ENCODE measurements around the gene SNX15.

The SNX15 gene

DNA sequence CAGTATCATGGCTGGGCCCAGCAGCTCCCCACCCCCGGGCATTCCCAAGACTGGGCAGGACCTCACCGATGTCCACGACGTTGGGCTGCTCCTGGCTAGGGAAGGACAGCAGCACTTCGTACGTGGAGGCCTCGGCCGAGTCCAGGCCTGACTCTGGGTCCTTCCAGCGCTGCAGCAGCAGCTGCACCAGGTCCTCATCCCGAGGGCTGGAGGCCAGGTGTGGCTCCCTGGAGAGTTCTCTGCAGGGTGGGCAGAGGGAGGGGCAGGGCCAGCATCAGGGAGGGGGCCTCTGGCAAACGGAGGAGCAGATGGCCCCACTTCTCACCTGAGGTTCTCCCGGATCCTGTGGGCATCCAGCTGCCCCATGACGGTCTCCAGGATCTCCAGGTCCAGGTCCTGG lies 30.8 kb downstream of the SNX15 start:
- DNase-seq, result no peak

DNA sequence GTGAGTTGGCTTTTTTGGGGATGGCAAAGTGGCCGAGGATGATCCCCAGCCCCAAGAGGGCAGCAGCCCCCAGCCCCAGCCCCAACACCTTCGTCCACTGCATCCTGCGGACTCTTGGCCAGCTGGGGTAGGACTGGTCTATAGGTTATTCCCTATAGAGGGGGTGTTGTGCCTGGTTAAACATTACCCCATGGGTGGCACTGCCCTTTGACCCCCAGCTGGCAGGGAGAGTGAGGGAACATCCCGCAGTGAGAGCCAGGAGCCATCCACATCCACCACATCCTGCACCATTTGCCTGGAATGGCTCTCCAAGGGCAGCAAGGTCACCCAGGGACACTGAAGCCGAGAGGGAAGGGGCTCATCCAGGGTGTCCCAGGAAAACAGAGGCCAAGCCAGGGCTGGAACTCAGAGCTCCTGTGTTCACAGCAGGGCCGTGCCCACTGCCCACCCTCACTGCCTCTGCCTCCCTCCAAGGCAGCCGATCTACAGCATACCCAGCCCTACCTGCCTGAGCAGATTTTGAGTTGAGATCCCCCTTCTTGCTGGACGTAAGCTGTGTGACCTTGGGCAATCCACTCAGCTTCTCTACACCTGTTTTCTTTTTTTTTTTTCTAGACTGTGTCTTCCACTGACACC lies 31.3 kb downstream of the SNX15 start, which contains the start of gene NAALADL1:
Gene NAALADL1, minus strand, starts transcription at position 135 of the 636 bp plus-strand sequence. Its CDS starts 32 bp downstream, at position 103.
- DNase-seq, result no peak

DNA sequence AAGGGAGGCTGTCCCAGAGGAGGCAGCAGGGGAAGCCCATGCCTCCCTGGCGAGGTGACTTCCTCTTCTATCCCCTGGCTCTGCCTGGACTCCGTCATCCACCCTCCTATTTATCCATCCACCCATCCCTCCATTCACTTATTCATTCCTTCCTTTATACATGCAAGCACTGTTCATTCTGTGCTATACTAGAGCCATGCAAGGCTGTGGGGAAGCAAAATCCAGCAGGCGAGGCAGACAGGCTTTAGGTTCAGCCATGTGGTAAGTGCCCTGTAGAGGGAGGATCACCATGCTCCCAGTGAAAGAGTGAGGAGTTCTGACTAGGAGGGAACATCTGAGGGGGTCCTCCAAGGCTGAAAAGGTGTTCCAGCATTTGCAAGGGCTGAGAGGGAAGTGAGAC lies 32.3 kb downstream of the SNX15 start:
- no peak for DNase-seq

DNA sequence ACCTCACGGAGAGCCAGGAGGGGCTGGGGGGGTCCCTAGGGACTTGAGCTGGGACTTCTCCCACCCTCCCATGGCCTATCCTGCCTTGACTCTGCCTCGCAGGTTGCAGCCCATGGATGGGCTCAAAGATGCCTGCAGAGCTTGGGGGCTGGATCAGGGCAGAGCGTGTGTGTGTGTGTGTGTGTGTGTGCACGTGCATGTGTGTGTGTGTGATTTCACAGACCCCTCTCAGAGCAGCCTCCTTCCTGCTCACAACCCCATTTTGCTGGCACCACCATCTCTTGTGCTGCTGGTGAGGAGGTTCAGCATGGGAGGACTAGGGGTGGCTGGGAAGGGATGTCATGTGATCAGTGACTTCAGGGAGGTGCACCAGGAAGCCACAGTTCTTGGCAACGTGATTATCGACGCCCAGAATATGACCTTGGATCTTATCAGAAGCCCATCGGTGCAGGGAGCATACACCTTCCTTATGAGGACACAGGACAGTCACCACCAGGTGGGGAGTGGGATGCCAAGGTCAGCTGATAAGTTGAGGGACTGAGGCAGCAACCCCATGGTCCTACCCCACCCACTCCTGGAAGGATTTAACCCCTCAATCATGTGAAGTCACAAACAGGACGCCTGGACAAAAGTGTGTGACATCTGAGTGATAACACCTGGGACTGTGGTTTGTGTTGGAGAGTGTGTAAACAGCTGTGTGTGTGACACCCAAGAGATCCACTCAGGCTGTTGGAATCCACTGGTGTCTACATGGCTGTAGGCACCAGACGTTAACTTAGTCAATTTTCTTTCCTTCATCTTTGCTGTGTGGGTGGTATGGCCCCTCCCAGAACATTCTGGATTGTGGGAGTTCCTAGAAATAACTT lies 33.0 kb downstream of the SNX15 start:
- no peak for DNase-seq

DNA sequence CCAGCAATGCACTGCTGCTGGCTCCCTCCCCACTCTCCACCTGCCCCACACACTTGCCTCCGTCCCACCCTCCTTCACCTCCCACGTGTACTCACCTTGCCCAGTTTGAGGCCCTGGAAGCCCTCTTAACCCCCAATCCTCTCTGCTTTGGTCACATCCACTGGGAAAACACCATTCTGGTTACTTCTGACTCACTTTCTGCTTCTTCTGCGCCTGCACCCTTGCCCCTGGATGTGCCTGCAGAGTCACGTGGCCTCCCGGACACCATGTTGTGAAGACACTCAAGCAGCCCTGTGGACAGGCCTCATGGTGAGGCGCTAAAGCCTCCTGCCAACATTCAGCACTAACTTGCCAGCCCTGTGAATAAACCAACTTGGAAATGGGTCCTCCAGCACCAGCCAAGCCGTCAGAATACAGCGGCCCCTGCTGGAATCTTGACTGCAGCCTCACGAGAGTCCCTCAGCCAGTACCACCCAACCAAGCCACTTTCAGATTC lies 33.7 kb downstream of the SNX15 start:
- no peak for DNase-seq

DNA sequence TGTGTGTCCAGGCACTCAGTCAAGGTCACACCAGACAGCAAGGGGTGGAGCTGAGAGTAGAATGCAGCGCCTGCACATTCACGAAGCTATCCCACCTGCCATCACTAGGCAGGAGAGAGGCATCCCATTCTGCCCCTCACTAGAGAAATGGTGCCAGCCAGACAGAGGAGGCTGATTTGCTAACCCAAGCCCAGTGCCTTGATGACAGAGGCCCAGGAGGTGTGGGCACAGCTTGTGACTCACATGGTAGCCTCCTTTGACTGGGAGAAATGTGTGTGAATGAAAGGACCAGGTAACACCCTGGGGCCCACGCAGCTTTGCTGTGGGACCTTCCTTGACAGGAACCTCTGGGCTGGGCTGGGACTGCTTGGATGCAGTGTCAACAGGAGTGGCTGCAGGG lies 36.3 kb downstream of the SNX15 start:
- DNase-seq, result no peak

DNA sequence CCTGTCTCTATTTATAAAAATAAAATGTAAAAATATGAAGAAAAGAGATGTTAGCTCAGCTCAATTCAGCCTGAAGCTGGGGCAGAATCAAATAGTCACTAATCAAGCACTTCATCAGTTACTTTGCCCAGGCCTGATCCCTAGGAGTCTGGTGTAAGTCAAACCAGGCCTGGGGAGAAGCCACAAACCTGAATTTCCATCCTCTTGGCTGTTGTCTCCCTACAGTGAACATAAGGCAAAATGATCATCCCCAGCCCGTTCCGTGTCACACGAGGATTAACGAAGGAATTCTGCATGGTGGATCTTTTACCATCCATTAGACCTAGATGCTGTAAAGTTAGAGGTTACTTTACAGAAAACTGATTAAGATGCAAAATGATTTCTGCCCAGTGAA lies 37.6 kb downstream of the SNX15 start:
- DNase-seq, result no peak

DNA sequence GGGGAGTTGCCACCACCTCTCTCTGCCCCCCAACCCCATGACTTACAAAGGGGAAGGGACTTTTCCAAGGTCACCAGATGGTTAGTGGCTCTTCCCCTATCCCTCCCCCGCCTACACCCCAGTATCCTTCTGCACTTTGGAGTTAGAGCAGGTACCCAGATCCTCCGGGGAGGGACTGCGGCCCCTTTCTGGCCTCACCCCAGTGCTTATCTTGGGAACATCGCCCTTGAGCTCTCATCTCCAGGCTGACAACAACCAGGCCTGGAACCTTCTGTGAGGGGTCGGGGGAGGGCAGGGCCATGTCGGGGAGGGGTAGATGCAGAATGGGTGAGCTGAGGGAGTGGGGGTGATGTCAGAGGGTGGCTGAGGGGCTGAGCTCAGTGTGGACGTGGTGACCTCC lies 38.6 kb downstream of the SNX15 start:
- no peak for DNase-seq

DNA sequence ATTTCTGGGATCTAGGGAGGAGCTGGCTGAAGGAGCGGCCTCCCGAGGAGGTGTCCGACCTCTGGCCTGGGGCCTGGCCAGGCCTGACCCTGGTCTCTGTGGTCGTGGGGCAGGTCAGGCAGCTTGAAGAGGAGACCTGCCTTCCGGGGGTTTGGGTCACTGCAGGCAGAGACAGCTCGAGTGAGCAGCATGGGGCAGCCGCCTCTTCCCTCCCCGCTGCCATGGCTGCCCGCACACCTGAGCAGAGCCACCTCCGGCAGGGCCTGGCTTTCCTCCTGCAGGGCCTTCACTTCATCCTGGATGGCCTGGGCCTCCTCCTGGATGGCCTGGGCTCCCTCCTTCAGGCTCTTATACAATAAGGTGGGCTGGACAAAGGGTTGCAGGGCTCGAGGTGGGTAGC lies 39.1 kb downstream of the SNX15 start:
- DNase-seq, result no peak

DNA sequence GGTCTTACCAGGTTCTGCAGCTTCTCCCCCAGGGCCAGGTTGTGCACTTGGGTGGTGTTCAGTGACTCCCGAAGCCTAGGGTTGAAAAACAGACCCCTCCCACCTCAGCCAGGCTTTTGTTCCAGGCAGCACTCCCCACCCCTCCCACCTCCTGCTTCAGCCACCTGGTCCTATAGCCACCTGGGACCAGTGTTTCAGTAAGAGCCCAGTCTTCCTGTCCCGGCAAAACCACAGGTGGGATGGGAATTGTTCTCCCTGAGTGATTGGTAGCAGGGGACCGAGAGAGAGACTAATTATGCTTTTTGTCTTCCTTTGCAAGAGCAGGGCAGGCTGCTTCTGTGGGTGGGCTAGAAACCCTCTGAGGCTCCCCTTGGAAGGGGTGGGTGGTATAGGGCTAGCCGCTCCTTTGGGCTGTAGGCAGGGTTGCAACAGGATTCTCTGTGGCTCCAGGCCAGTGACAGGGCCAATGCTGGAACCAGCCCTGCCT lies 39.6 kb downstream of the SNX15 start:
- DNase-seq, result no peak

DNA sequence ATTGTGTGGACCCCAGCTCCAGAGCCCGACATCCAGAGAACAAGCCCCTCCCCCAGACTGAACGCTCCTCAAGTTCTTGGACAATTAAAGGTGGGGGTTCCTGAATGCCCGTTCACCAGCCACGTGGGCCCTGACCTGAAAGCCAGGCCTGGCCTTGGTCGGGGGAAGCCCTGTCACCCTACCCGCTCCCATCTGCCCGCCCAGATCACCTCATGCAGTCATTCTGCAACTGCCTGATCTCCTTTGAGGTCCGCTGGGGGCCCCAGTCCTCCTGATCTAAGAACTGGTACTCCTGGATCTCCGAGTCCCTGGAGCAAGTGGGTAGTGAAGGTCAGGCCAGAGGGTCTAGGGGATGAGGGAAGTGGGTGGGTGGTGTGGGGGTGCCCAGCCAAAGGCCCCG lies 40.2 kb downstream of the SNX15 start:
- no peak for DNase-seq

DNA sequence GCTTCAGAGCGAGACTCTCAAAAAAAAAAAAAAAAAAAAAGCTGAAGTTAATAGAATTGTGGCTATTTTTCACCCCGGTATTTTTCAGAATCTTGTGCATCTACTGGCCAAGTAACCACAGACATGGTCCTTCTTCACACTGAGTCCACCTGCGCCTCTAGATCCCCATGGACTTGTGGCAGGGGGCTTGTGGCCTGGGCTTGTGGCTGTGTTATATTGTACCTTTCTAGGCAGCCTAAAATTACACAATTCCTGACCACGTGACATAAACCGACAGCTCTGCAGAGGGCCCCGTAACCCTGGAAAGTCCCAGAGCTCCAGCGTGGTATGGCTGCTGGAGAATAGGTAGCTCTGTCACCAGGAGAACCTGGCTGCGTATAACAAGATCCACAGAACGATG lies 42.0 kb downstream of the SNX15 start:
- DNase-seq, result no peak

DNA sequence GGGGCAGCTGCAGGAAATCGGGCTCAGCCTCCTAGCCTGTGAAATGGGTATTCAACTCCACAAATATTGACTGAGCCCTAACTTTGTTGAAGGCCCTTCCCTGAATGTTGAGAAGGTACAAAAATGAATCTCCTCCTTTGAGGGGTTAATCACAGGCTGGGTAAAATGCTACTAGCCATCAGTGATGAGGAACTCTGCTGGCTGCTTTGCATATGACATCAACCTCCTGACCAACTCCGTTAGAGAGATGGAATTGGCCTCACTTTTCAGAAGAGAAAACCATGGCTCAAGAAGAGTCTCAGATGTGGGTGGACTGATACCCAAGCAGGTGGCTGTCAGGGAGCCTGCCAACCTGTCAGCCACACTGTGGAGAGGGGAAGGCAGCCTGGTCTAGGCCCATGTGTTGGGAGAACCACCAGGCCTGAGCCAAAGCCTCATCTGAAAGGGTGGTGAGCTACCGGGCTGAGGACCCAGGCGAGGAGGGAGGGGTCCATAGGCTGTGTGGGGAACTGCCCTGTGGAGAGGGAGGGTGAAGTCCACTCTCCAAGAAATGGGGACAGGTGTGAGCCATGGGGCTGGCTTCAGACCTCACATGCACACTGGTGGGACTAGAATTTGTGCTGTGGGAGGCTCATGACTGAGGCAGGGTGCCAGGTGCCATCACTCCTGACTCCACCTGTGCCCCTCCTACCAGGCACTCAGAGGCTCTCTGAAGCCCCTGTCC lies 44.8 kb downstream of the SNX15 start:
- DNase-seq, result no peak

DNA sequence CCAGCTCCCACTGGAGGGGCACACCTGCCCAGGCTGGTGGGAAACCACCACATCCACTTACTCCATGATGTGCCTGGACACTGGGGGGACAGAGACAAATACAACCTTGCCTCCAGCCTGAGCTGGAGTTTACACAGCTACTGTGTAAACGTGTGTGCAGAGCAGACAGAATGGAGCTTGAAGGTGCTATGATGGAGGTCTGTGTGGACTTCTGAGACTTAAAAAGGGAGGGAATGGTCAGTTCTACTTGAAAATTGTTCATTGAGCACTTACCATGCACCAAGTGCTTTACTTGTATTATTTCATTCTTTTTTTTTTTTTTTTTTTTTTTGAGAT lies 45.4 kb downstream of the SNX15 start:
- DNase-seq, result no peak

DNA sequence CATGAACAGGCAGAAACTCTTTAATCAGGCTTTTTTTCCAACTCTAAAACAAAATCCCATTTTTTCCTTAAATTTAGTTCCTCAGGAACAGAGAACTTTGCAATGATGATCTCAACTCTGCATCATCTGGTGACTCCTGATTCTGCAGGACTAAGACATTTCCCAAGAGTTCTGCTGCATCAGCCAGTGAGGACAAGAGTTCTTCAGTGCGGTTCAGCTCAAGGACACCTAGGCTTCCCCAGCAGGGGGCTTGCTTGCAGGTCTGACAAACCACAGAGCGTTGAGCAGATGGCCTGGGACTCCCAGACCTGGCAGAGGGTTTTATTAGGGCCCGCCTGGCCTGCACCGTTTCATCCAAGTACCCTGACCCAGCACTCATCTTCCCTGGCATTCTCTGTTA lies 50.2 kb downstream of the SNX15 start:
- no peak for DNase-seq

DNA sequence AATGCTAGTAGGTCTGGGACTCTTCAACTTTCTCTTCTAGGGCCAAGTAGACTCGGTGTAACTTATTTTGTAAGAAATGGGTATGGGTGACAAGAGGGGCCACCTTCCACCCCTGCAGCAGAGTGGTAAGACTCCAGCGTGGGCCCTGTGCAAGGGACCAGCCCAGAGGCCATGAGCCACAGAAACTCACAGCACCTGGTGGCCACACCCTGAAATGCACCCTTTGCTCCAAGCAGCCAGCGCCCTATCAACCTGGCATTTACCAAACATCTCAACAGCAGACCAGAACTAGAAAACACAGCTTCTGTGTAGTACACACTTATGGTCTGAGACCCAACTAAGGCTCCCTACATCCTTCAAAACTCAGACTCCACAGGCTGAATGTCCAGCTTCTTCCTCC lies 50.9 kb downstream of the SNX15 start:
- peak; percentile 62 for DNase-seq

DNA sequence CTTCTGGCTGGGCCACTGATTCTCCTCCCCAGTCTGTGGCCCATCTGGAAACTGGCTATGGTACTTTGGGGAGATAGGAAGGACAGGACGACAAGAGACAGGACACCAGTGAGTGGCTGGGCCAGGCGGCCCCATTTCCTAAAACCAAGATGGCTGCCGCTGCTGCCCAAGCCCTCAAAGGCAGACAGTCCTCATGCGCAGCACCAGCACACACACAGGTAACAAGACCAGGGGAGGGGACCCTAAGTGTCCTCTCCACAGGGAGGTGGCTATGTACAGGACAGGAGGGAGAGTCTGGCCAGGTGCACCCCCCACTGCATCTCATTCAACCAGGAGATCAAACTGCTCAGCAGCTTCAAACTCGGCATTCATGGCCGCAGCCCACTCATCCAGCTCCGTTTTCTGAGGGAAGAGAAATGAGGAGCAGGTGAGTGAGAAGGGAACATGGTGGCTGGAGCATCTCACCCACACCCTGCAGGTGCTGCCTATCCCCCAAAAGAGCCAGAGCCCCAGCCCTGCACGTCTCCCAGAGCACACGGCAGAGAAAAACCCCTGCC lies 51.6 kb downstream of the SNX15 start:
- DNase-seq, result no peak

DNA sequence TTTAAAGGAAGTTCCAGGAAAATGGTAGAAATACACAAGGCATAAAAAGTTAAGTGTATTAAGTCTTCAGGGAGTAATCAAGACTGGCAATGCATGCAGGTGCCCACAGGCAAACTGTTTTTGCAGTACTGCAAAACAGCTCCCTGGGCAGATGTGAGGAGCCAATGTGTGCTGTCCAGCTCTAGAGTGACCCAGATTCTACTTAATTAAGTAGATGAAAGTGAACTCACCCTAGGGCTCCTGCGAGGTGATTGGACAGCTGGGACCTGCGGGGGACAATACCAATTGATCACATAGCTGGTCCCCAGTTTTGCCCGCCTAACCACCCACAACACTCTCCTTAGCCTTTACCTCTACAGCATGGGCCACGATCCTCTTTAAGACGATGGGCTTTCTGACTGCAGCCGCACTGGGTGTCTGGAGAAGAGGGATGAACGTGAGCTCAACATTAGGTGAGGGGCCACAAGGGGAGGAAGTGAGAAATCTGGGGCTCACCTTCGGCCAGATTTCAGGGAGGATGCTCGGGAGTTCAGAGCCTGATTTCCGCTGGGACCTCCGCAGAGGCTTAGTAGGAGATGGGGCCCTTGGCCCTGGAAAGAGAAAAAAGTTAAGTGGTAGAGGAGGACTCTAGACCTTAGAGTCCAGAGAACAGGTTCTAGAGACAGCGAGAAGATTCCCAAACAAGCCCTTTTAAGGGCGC lies 56.0 kb downstream of the SNX15 start:
- DNase-seq, result no peak

DNA sequence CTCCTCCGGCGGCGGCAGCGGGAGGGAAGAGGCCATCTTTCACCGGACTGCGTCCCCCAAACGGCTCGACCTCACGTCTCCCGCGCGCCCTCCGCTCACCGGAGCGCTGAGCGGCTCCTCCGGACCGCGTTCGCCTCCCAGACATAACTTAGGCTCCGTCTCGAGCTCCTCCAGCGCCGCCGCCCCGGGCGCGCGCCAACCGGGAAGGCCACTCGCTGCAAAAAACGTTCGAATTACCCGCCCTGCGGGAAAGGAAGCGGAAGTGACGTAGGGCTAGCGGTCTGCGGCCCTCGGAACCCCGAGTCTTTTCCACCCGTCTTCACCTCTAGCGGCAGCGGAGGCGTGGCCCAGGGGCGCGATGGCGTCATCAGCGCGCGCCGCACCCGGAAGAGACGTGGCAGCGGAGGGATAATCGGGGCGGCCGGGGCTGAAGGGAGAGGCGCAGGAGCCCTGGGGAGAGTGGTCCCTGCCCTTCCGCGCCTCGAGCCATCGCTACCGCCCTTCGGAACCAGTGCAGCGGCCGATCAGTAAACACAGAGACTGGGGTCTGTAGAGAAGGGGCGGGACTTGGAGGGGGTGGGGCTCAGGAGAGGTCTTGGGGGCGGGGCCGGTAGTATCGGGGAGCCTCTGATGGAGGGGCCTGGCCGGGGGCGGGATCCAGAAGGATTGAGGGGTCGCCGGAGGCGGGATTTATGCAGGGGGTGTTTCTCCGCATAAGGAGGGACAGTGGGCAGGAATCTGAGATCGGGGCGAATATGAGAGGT lies 56.8 kb downstream of the SNX15 start, which contains the start of the genes CDCA5 and ZFPL1:
Gene CDCA5, minus strand, starts transcription at position 207 of the 764 bp plus-strand sequence. Its CDS starts 62 bp downstream, at position 145.
Gene ZFPL1, plus strand, starts transcription at position 389 of the 764 bp plus-strand sequence. CDS start 477 bp downstream, outside the sequence.
- DNase-seq, result peak; percentile 94

DNA sequence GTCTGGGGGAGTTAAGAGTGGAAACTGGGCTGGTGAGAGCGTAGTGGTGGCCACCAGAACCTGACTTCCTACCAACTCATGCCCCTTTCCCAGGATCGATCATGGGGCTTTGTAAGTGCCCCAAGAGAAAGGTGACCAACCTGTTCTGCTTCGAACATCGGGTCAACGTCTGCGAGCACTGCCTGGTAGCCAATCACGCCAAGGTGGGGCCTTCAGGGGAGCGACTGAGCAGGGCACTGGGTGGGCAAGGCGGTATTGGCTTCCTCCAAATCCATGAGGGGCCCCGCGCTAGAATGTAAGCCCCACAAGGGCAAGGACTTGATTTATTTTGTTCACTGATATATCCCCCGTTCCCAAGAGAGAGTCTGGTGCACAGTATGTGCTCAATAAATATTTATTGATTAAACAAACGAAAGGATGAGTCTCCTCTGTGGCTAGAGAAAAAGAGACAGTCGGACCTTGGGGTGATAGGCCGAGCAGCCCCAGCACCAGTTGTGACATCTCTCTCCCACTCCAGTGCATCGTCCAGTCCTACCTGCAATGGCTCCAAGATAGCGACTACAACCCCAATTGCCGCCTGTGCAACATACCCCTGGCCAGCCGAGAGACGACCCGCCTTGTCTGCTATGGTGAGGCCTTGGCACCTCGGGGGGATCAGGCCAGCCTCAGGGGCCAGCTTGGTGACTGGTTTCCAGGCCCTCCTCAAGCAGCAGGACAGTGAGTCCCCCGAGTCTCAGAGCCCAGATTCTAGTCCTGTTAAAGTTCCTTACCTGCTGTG lies 57.5 kb downstream of the SNX15 start:
- no peak for DNase-seq

DNA sequence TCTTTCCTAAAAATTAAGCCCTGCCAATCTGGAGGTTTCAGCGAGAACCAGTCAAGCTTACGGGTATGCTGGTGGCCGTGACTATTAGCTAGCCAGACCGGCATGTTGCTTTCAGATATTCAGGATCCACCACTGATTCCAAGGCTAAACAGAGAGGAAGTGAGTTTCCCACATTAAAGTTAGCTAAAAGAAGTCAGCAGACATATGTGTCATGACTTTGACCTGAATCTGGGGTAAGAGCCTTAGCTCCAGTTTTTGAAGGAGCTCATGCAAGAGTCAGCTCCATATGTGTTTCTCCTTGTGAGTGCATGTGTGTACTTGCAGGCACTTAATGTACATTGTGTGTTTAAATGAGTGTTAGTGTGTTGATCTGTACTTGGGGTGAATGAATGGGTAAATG lies 58.2 kb downstream of the SNX15 start:
- DNase-seq, result no peak

Measured in effector CD4-positive, alpha-beta T cell (primary cell).